ENCODE results near the gene RWDD1. TPM values are rescaled to one million over a fixed set of nuclear protein-coding genes. Genes with fewer than 3 reads are reported as not detected.

RWDD1 gene
- total RNA-seq, 1 experiment from 2014 or later: 65.3 TPM

DNA sequence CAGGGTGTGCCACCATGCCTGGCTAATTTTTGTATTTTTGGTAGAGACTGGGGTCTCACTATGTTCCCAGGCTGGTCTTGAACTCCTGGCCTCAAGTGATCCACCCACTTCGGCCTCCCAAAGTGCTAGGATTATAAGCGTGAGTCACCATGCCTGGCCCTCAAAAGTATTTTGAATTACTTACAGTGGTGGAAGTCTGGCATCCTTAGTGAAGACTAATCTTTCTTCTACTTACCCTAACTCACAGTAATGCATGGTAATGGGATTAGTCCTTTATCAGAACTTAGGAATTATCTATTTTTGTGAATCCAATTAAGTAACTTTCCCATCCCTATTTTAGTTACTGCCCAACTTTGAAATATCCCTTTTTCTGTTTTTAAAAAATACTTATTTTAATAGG, 3.9 kb downstream of the RWDD1 start:
- Histone ChIP-seq H3K4me1 (ENCODE audit: low read length) (peaks cover 18% of the 10 kb centered on the region), H3K27ac (ENCODE audit: low read length) (no peak overlapping the region), H3K9me2 (replicated peaks; ENCODE audit: insufficient read depth, low read length) (no peaks in the 10 kb centered on the region), H3K4me3 (ENCODE audit: low read length) (no peak overlapping the region), H3K9ac (ENCODE audit: low read length) (no peak overlapping the region), H3K4me2 (ENCODE audit: low read depth, low read length, poor library complexity, severe bottlenecking) (no peak overlapping the region), H4K20me1 (ENCODE audit: insufficient read depth, low read depth, low read length) (no peaks in the 10 kb centered on the region), H3K36me3 (ENCODE audit: insufficient read depth, low read length) (peaks cover 41% of the 10 kb centered on the region), H2AFZ (ENCODE audit: low read length) (no peak overlapping the region), H3K79me2 (ENCODE audit: low read length) (peaks cover 96% of the 10 kb centered on the region), H3K9me3 (ENCODE audit: low read length) (no peaks in the 10 kb centered on the region), H3K27me3 (ENCODE audit: low read length) (no peaks in the 10 kb centered on the region)
- no peak for DNase-seq

- H3K4me1 ChIP-seq (ENCODE audit: low read length): peaks cover 17% of the 10 kb centered on the region
- no peak overlapping the region for H3K4me3 ChIP-seq (ENCODE audit: low read length)
- peaks cover 55% of the 10 kb centered on the region for H3K36me3 ChIP-seq (ENCODE audit: insufficient read depth, low read length)
- no peak overlapping the region for H3K9ac ChIP-seq (ENCODE audit: low read length)
- no peak for DNase-seq
- no peaks in the 10 kb centered on the region for H3K9me2 ChIP-seq (replicated peaks; ENCODE audit: insufficient read depth, low read length)
- no peak overlapping the region for H3K27ac ChIP-seq (ENCODE audit: low read length)
- no peak overlapping the region for H3K4me2 ChIP-seq (ENCODE audit: low read depth, low read length, poor library complexity, severe bottlenecking)
- H3K9me3 ChIP-seq (ENCODE audit: low read length): no peaks in the 10 kb centered on the region
- H4K20me1 ChIP-seq (ENCODE audit: insufficient read depth, low read depth, low read length): no peaks in the 10 kb centered on the region
- peaks cover 94% of the 10 kb centered on the region for H3K79me2 ChIP-seq (ENCODE audit: low read length)
- no peak overlapping the region for H2AFZ ChIP-seq (ENCODE audit: low read length)
- no peaks in the 10 kb centered on the region for H3K27me3 ChIP-seq (ENCODE audit: low read length)
Observed at GRCh38 chr6:116577486-116577885, 6.2 kb downstream of the RWDD1 start.

GRCh38 chr6:116578335-116578734, 7.0 kb downstream of the RWDD1 start:
- DNase-seq: no peak
- Histone ChIP-seq H3K4me1 (ENCODE audit: low read length) (peaks cover 9% of the 10 kb centered on the region), H3K36me3 (ENCODE audit: insufficient read depth, low read length) (peaks cover 56% of the 10 kb centered on the region), H3K79me2 (ENCODE audit: low read length) (peaks cover 90% of the 10 kb centered on the region), H4K20me1 (ENCODE audit: insufficient read depth, low read depth, low read length) (no peaks in the 10 kb centered on the region), H3K4me2 (ENCODE audit: low read depth, low read length, poor library complexity, severe bottlenecking) (no peak overlapping the region), H3K27ac (ENCODE audit: low read length) (no peak overlapping the region), H3K4me3 (ENCODE audit: low read length) (no peak overlapping the region), H3K9me2 (replicated peaks; ENCODE audit: insufficient read depth, low read length) (no peaks in the 10 kb centered on the region), H2AFZ (ENCODE audit: low read length) (no peak overlapping the region), H3K27me3 (ENCODE audit: low read length) (no peaks in the 10 kb centered on the region), H3K9me3 (ENCODE audit: low read length) (no peaks in the 10 kb centered on the region), H3K9ac (ENCODE audit: low read length) (no peak overlapping the region)

DNA sequence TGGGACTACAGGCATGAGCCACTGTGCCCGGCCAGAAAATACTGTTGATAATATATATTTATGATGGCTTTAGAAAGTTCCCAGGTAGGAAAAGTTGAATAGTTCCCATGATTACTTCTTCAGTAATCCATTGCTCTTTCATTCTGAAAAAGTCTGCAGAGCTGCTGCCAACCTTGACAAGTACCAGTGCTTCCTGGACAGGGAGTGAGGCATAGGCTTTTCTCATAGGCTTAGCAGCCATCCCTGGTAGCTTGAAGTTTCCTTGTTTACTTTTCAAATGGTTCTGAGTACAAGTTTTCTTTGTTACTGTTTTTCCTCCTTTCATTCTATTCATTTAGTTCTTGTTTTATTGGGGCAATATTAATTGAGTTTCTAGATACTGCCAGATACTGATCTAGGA, 7.8 kb downstream of the RWDD1 start:
- Histone ChIP-seq H3K4me3 (ENCODE audit: low read length) (no peak overlapping the region), H3K9me3 (ENCODE audit: low read length) (no peaks in the 10 kb centered on the region), H3K4me1 (ENCODE audit: low read length) (peaks cover 1% of the 10 kb centered on the region), H2AFZ (ENCODE audit: low read length) (no peak overlapping the region), H3K9me2 (replicated peaks; ENCODE audit: insufficient read depth, low read length) (no peaks in the 10 kb centered on the region), H3K79me2 (ENCODE audit: low read length) (peaks cover 89% of the 10 kb centered on the region), H3K27me3 (ENCODE audit: low read length) (no peaks in the 10 kb centered on the region), H3K27ac (ENCODE audit: low read length) (no peak overlapping the region), H3K36me3 (ENCODE audit: insufficient read depth, low read length) (peaks cover 64% of the 10 kb centered on the region), H4K20me1 (ENCODE audit: insufficient read depth, low read depth, low read length) (no peaks in the 10 kb centered on the region), H3K4me2 (ENCODE audit: low read depth, low read length, poor library complexity, severe bottlenecking) (no peak overlapping the region), H3K9ac (ENCODE audit: low read length) (no peak overlapping the region)
- no peak for DNase-seq

DNA sequence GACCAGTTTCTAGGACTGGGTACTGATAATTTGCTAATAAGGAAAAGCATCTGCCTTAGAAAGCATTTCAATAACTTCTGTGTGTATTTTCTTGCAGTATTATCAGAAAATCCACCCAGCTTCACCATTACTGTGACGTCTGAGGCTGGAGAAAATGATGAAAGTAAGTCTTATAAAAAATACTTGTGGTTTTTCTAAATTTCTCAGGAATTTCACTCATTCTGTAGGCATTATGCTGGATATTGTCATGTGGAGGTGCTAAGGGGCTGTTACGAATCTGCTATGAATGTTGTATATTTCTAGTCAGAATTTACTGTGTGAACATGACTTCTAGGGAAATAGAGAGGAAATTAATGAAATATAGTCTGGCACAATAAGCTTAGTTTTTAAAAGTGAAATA, 8.9 kb downstream of the RWDD1 start:
- peaks cover 71% of the 10 kb centered on the region for H3K36me3 ChIP-seq (ENCODE audit: insufficient read depth, low read length)
- H3K79me2 ChIP-seq (ENCODE audit: low read length): peaks cover 84% of the 10 kb centered on the region
- H3K9ac ChIP-seq (ENCODE audit: low read length): no peak overlapping the region
- H3K27ac ChIP-seq (ENCODE audit: low read length): no peak overlapping the region
- H3K4me1 ChIP-seq (ENCODE audit: low read length): no peaks in the 10 kb centered on the region
- no peak overlapping the region for H3K4me2 ChIP-seq (ENCODE audit: low read depth, low read length, poor library complexity, severe bottlenecking)
- no peaks in the 10 kb centered on the region for H3K27me3 ChIP-seq (ENCODE audit: low read length)
- no peak overlapping the region for H2AFZ ChIP-seq (ENCODE audit: low read length)
- no peaks in the 10 kb centered on the region for H3K9me2 ChIP-seq (replicated peaks; ENCODE audit: insufficient read depth, low read length)
- no peaks in the 10 kb centered on the region for H4K20me1 ChIP-seq (ENCODE audit: insufficient read depth, low read depth, low read length)
- no peak for DNase-seq
- no peaks in the 10 kb centered on the region for H3K9me3 ChIP-seq (ENCODE audit: low read length)
- H3K4me3 ChIP-seq (ENCODE audit: low read length): no peak overlapping the region

DNA sequence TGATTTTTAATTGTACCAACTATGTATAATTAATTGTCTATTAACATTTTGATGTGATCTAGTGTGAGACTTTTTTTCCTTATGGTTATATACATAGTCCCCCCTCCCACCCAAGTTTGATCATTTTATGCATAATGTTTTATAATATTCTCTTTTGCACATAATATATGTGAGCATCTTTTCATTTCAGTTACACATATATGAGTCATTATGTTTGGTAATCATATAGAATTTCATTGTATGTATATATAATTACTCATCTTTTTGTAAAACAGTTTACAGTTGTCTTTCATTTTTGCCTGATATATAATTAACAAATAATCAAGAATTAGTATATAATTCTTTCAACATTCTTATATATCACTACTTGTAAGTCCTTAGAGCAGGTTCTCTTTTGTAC, 15.0 kb downstream of the RWDD1 start:
- H3K9ac ChIP-seq (ENCODE audit: low read length): no peak overlapping the region
- no peak overlapping the region for H3K4me2 ChIP-seq (ENCODE audit: low read depth, low read length, poor library complexity, severe bottlenecking)
- no peaks in the 10 kb centered on the region for H4K20me1 ChIP-seq (ENCODE audit: insufficient read depth, low read depth, low read length)
- H3K79me2 ChIP-seq (ENCODE audit: low read length): peaks cover 45% of the 10 kb centered on the region
- DNase-seq: no peak
- no peaks in the 10 kb centered on the region for H3K27me3 ChIP-seq (ENCODE audit: low read length)
- no peaks in the 10 kb centered on the region for H3K9me2 ChIP-seq (replicated peaks; ENCODE audit: insufficient read depth, low read length)
- no peaks in the 10 kb centered on the region for H3K9me3 ChIP-seq (ENCODE audit: low read length)
- no peak overlapping the region for H2AFZ ChIP-seq (ENCODE audit: low read length)
- H3K27ac ChIP-seq (ENCODE audit: low read length): no peak overlapping the region
- peaks cover 73% of the 10 kb centered on the region for H3K36me3 ChIP-seq (ENCODE audit: insufficient read depth, low read length)
- no peaks in the 10 kb centered on the region for H3K4me1 ChIP-seq (ENCODE audit: low read length)
- H3K4me3 ChIP-seq (ENCODE audit: low read length): no peak overlapping the region

DNA sequence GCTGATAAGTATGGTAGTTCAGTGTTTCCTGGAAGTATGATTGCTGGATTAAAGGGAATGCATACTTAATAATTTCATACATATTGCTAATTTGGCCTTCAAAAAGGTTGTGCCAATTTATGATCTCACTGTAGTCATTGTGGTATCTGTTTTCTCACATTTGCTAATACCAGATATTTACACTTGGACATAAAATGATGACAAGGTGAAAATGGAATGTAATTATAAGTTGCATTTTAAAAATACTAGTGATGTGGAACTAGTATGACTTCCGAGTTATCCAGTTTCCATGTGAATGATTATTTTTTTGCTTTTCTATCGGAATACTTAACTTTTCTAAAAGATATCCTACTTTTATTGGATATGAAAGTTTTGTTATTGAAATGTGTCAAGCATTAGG, 15.4 kb downstream of the RWDD1 start:
- Histone ChIP-seq H3K36me3 (ENCODE audit: insufficient read depth, low read length) (peaks cover 73% of the 10 kb centered on the region), H2AFZ (ENCODE audit: low read length) (no peak overlapping the region)

DNA sequence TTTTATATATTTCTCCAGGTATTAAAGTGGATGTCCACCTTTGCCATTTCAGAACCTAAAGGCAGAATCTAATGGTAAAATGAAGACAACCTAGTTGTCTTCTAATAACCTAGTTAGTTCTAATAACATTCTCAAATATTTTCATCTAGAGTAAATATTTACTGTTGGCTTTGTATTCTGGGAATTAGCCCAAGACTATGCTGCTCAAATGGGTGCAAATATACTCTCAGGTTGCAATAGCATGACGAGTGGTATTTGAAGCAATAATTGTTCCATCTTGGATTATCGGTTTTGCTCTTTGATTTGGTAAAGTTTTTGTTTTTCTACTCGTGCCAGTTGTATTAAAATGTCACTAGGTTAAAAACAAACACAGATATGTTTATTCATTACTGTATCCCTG, 23.9 kb downstream of the RWDD1 start:
- Histone ChIP-seq H4K20me1 (ENCODE audit: insufficient read depth, low read depth, low read length) (no peaks in the 10 kb centered on the region), H3K4me3 (ENCODE audit: low read length) (no peak overlapping the region), H3K27me3 (ENCODE audit: low read length) (no peaks in the 10 kb centered on the region), H3K27ac (ENCODE audit: low read length) (no peak overlapping the region), H3K4me2 (ENCODE audit: low read depth, low read length, poor library complexity, severe bottlenecking) (no peak overlapping the region), H3K9ac (ENCODE audit: low read length) (no peak overlapping the region), H2AFZ (ENCODE audit: low read length) (no peak overlapping the region), H3K9me3 (ENCODE audit: low read length) (no peaks in the 10 kb centered on the region), H3K4me1 (ENCODE audit: low read length) (no peaks in the 10 kb centered on the region), H3K79me2 (ENCODE audit: low read length) (no peaks in the 10 kb centered on the region), H3K9me2 (replicated peaks; ENCODE audit: insufficient read depth, low read length) (no peaks in the 10 kb centered on the region), H3K36me3 (ENCODE audit: insufficient read depth, low read length) (peaks cover 31% of the 10 kb centered on the region; the same call in 1 of the 2 replicates)
- DNase-seq: no peak

More for the DNA sequence above, 15.4 kb downstream of the RWDD1 start:
- H3K9ac ChIP-seq (ENCODE audit: low read length): no peak overlapping the region
- H3K27ac ChIP-seq (ENCODE audit: low read length): no peak overlapping the region
- H4K20me1 ChIP-seq (ENCODE audit: insufficient read depth, low read depth, low read length): no peaks in the 10 kb centered on the region
- DNase-seq: no peak
- peaks cover 40% of the 10 kb centered on the region for H3K79me2 ChIP-seq (ENCODE audit: low read length)
- H3K4me1 ChIP-seq (ENCODE audit: low read length): no peaks in the 10 kb centered on the region
- no peak overlapping the region for H3K4me3 ChIP-seq (ENCODE audit: low read length)
- no peak overlapping the region for H3K4me2 ChIP-seq (ENCODE audit: low read depth, low read length, poor library complexity, severe bottlenecking)
- no peaks in the 10 kb centered on the region for H3K9me3 ChIP-seq (ENCODE audit: low read length)
- no peaks in the 10 kb centered on the region for H3K9me2 ChIP-seq (replicated peaks; ENCODE audit: insufficient read depth, low read length)
- no peaks in the 10 kb centered on the region for H3K27me3 ChIP-seq (ENCODE audit: low read length)

DNA sequence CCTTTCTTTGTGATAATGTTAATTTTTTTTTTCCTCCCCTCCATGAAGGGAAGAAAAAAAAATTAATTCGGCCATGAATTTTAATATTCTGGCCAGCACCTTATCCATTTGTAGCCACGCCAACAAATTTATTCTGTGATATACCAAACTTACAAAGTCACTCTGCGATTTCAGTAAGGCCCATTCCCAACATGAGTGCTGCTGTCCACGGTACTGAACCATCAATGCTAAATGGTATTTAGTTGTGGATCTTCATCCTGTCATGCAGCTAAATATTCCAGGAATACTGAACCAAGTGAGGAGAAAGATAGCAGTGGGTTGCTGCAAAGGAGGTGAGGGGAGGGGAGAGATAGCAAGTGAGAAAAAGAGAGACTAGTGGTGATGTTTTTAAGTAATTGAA, 25.5 kb downstream of the RWDD1 start:
- Histone ChIP-seq H3K4me2 (ENCODE audit: low read depth, low read length, poor library complexity, severe bottlenecking) (no peak overlapping the region), H3K9ac (ENCODE audit: low read length) (no peak overlapping the region), H3K79me2 (ENCODE audit: low read length) (no peaks in the 10 kb centered on the region), H3K9me3 (ENCODE audit: low read length) (no peaks in the 10 kb centered on the region), H4K20me1 (ENCODE audit: insufficient read depth, low read depth, low read length) (no peaks in the 10 kb centered on the region), H3K27ac (ENCODE audit: low read length) (no peak overlapping the region), H3K27me3 (ENCODE audit: low read length) (no peaks in the 10 kb centered on the region), H3K36me3 (ENCODE audit: insufficient read depth, low read length) (peaks cover 22% of the 10 kb centered on the region; the same call in 1 of the 2 replicates), H3K4me3 (ENCODE audit: low read length) (no peak overlapping the region), H2AFZ (ENCODE audit: low read length) (no peak overlapping the region), H3K4me1 (ENCODE audit: low read length) (no peaks in the 10 kb centered on the region), H3K9me2 (replicated peaks; ENCODE audit: insufficient read depth, low read length) (no peaks in the 10 kb centered on the region)
- no peak for DNase-seq
